NB4 (cell line): ENCODE measurements around the gene IKBKE.

Source experiments
- DNase-seq: peaks from one replicate; pipeline ENCODE4 v3.0.0; 2010; ENCODE audit warnings: low read depth
- H3K4me3 ChIP-seq: one replicate; pipeline ENCODE4 v1.5.1; 2011; ENCODE audit warnings: mild to moderate bottlenecking, low read depth, low read length, moderate library complexity
- CTCF ChIP-seq: IDR thresholded peaks from one replicate; pipeline ENCODE4 v1.5.1; 2012; ENCODE audit warnings: low read depth, low read length
- MYC ChIP-seq: IDR thresholded peaks from 2 replicates; pipeline ENCODE4 v1.6.1; 2011; ENCODE audit warnings: low read depth, low read length
- POLR2A ChIP-seq: IDR thresholded peaks from 2 replicates; pipeline ENCODE4 v1.6.1; 2011; ENCODE audit warnings: mild to moderate bottlenecking; ENCODE audit not compliant: insufficient read length; ENCODE audit errors: extremely low read depth
- TF ChIP-seq, protein P1 (sequence below): IDR thresholded peaks from 2 replicates; pipeline ENCODE4 v1.6.1; 2011; ENCODE audit warnings: low read depth, low read length

Gene IKBKE

DNA sequence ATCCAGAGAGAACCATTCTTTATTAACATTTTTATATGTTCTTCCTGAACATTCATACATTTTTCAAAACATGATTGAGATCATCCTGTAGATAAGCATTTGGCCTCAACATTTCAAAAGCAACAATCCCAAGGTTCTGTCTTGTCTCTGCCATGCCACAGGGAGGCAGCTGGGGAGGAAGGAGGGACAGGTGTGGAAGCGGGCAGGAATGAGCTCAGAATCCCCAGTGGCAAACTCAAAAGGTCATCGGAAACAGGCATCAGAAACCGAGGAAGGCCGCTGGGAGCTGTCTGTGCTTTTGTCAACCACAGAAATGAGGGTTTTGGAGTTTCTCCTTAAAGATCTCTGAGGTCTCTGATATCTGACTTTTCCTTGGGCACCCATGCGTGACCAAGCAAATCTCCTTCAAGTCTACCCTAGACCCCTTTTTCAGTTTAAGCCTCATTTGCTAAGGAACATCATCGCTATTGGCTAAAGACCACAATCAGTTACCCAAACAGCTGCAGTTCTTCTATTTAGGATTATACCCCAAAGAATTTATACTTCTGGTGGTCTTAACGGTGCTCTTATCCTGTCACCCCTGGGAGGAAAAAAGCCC, 71.1 kb downstream of the IKBKE start:
- no peak for TF ChIP-seq MYC
- no peak for DNase-seq

DNA sequence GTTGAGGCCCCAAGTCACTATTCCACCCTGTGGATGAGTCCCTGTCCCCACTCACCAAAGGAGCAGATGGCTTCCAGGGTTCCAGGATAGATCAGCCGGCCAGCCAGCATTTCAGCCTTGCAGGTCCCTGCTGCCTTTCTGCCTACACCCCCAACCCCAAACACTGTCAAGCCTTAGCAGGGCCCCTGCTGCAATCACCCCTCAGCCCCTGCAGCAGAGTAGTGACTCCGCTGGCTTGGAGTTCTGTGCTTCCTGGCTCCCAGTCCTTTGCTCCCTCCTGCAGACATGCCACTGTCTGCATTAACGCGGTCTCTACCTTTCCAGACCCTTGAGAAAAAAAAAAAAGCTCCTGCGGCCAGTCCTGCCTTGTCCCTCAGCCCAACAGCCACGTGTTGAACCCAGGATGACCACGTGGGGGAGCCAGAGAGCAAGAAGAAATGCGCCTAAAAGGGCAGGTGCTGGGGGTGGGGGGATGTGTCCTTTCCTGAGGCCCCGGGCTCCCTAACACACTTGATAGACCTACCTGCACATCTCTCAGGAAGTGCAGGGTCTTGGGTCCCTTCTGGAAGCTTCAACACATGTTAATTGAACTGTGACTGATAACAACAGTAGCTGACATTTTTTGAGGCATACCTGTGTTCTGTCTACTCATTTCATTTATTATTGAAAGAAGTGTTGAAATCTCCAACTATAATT, 74.4 kb downstream of the IKBKE start:
- no peak overlapping the region for H3K4me3 ChIP-seq
- DNase-seq = peak; percentile 77
- TF ChIP-seq CTCF (peak; percentile 68), POLR2A (no peak), MYC (peak; percentile 96)
- TF ChIP-seq, protein P1, sequence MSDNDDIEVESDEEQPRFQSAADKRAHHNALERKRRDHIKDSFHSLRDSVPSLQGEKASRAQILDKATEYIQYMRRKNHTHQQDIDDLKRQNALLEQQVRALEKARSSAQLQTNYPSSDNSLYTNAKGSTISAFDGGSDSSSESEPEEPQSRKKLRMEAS = peak; percentile 100

More for the DNA sequence above, 71.1 kb downstream of the IKBKE start:
- H3K4me3 ChIP-seq = no peak overlapping the region

DNA sequence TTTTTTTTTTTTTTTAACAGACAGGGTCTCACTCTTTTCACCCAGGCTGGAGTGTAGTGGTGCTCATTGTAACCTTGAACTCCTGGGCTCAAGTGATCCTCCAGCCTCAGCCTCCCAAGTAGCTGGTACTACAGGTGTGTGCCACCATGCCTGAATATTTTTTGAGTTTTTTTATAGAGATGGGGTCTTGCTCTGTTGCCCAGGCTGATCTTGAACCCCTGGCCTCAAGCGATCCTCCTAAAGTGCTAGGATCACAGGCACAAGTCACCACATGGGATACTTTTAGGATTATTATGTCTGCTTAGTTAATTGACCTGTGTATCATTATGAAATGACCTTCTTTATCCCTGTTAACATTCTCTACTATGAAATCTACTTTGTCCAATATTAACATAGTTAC, 75.1 kb downstream of the IKBKE start:
- H3K4me3 ChIP-seq = no peak overlapping the region
- TF ChIP-seq POLR2A (no peak), CTCF (no peak), MYC (no peak)
- TF ChIP-seq, protein P1 = no peak
- no peak for DNase-seq
